A549 (cell line): ENCODE data around the gene CCDC85C. TPM values are rescaled to one million over a fixed set of nuclear protein-coding genes. Genes with fewer than 3 reads are reported as not detected.

Experiments used
- ATAC-seq, 2 experiments: fragments of 200-7000 bp in 1 of 2; fragments of >200 bp in 1 of 2; cut with Nextera tagmentation in 1 of 2; cut with Tn5 transposase in 1 of 2; 3 replicates each; pipeline versions ENCODE4 v1.8.0 to v1.9.1; 2018 to 2020; ENCODE audit warnings: mild to moderate bottlenecking in 1 of 2, moderate library complexity in 1 of 2
- CTCF ChIA-PET: fragments of 300-600 bp; sonication (Branson Sonifier 250); formaldehyde crosslinking; extraction: SDS; loops from one replicate; lab custom pipeline; 2021; ENCODE audit warnings: antibody characterized with exemption, inconsistent platforms; lab: Yijun Ruan, JAX
- POLR2A ChIA-PET: fragments of 350-600 bp; formaldehyde crosslinking; extraction: SDS; loops from one replicate; lab custom pipeline; 2021; ENCODE audit warnings: antibody characterized with exemption, inconsistent platforms; lab: Yijun Ruan, JAX
- DNase-seq, 2 experiments: peaks; one replicate each; pipeline versions ENCODE4 v3.0.0 to v3.0.0-alpha.2; 2011 to 2016; ENCODE audit warnings: low read depth in 1 of 2, low spot score in 1 of 2
- FAIRE-seq: peaks from 2 replicates; lab custom pipeline; 2011; peaks lifted over from hg19 to GRCh38; lab: Jason Lieb, UNC
- H3K27ac ChIP-seq, 2 experiments: fragments of >200 bp; sonication (Bioruptor Twin); formaldehyde crosslinking; 3 replicates each; pipeline ENCODE4 v1.5.1; 2016 to 2017
- H3K4me1 ChIP-seq: fragments of >200 bp; sonication (Bioruptor Twin); formaldehyde crosslinking; 3 replicates; pipeline ENCODE4 v1.6.1; 2016
- H3K4me2 ChIP-seq: fragments of >200 bp; sonication (Bioruptor Twin); formaldehyde crosslinking; 3 replicates; pipeline ENCODE4 v1.6.1; 2016
- H3K4me3 ChIP-seq: fragments of >200 bp; sonication (Bioruptor Twin); formaldehyde crosslinking; 3 replicates; pipeline ENCODE4 v1.5.1; 2016
- H3K9me3 ChIP-seq: fragments of >200 bp; sonication (Bioruptor Twin); formaldehyde crosslinking; 3 replicates; pipeline ENCODE4 v1.6.1; 2016
- CEBPB ChIP-seq, 2 experiments: fragments of >200 bp in 1 of 2; sonication (Bioruptor Twin) in 1 of 2; formaldehyde crosslinking in 1 of 2; IDR thresholded peaks; 2 replicates each; pipeline ENCODE4 v1.6.1; 2012 to 2016
- E2F6 ChIP-seq: IDR thresholded peaks from 2 replicates; pipeline ENCODE4 v1.6.1; 2012; ENCODE audit warnings: low read depth, borderline replicate concordance
- ESRRA ChIP-seq: fragments of 150-350 bp; IDR thresholded peaks from 2 replicates; pipeline ENCODE4 v1.6.1; 2014; ENCODE audit warnings: mild to moderate bottlenecking, low read length, borderline replicate concordance
- HMGXB4 ChIP-seq: fragments of 250-450 bp; sonication (Bioruptor Pico); IDR thresholded peaks from 2 replicates; pipeline ENCODE4 v1.5.0; 2021; ENCODE audit warnings: mild to moderate bottlenecking, moderate library complexity, borderline replicate concordance
- HOXB13 ChIP-seq: fragments of 250-450 bp; sonication (Bioruptor Pico); IDR thresholded peaks from 2 replicates; pipeline ENCODE4 v1.5.0; 2020; ENCODE audit warnings: low read depth, mild to moderate bottlenecking, moderate library complexity
- HOXB5 ChIP-seq: fragments of 250-450 bp; sonication (Bioruptor Pico); IDR thresholded peaks from 2 replicates; pipeline ENCODE4 v1.5.0; 2020; ENCODE audit warnings: mild to moderate bottlenecking, moderate library complexity
- KDM1A ChIP-seq: fragments of 200-600 bp; sonication (generic); IDR thresholded peaks from 2 replicates; pipeline ENCODE4 v1.6.1; 2016; ENCODE audit warnings: low read depth, mild to moderate bottlenecking
- RAD21 ChIP-seq, 2 experiments: fragments of >200 bp in 1 of 2; sonication (Bioruptor Twin) in 1 of 2; formaldehyde crosslinking in 1 of 2; IDR thresholded peaks in 1 of 2; conservative IDR thresholded peaks in 1 of 2; 2 replicates in 1 of 2; 3 replicates in 1 of 2; pipeline ENCODE4 v1.6.1; 2012 to 2018; ENCODE audit warnings: inconsistent platforms in 1 of 2
- SMC3 ChIP-seq: fragments of >200 bp; sonication (Bioruptor Twin); formaldehyde crosslinking; IDR thresholded peaks from 3 replicates; pipeline ENCODE4 v1.6.1; 2018; ENCODE audit warnings: inconsistent platforms
- SREBF2 ChIP-seq: fragments of 450-650 bp; IDR thresholded peaks from 2 replicates; pipeline ENCODE4 v1.6.1; 2014; ENCODE audit warnings: mild to moderate bottlenecking, moderate library complexity
- TFCP2L1 ChIP-seq: fragments of 250-450 bp; sonication (Bioruptor Pico); IDR thresholded peaks from 2 replicates; pipeline ENCODE4 v1.5.0; 2021; ENCODE audit warnings: mild to moderate bottlenecking
- USF2 ChIP-seq: fragments of 450-650 bp; IDR thresholded peaks from 2 replicates; pipeline ENCODE4 v1.6.1; 2014; ENCODE audit warnings: antibody characterized with exemption
- WGBS: methylation state at CpG from one replicate; pipeline ENCODE4 v1.1.6; 2017; ENCODE audit errors: missing lambda C conversion rate; 5-methylcytosine and 5-hydroxymethylcytosine counted together
- polyA plus RNA-seq, 4 experiments: library from polyadenylated mRNA; depleted of rRNA in 3 of 4; stranded (reverse); fragments of >200 nt; fragmentation: RNase III in 1 of 4; extraction: RNeasy Plus Mini Kit Qiagen cat#74134 plus additional on column Dnase treatment in 1 of 4; gene quantifications; 2 replicates in 3 of 4; 3 replicates in 1 of 4; pipeline ENCODE4 v1.2.3, GENCODE V29; 2011 to 2017
- TF ChIP-seq, protein P1 (sequence below): fragments of >200 bp; sonication (Bioruptor Twin); formaldehyde crosslinking; IDR thresholded peaks from 3 replicates; pipeline ENCODE4 v1.5.1; 2016
- TF ChIP-seq, protein P2 (sequence below): IDR thresholded peaks from 2 replicates; pipeline ENCODE4 v1.6.1; 2012
- TF ChIP-seq, protein P3 (sequence below): IDR thresholded peaks from 2 replicates; pipeline ENCODE4 v1.6.1; 2012

Gene CCDC85C
- polyA plus RNA-seq, 2 of the 4 experiments (the other 2 are of a cell fraction) = 11.4 to 31.4 TPM

DNA sequence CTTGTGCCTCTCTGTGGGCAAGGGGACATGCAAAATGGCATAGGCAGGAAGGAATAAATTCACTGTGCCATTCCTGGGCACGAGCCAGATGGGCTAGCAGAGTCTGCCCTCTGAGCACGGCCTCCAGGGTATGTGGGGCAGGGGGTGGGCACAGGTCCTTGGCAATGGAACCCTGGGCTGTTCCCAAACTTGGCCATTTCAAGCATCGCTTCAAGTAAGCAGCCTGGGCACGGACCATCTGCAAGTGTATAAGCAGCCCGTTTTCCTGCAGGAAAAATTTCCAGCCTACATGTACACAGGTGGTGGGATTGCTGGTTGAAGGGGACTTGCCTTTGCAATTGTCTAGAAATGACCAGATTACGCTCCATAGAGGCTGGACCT, 40.3 kb downstream of the CCDC85C start (continued):
- no peak for TF ChIP-seq HMGXB4 (CRISPR knock-in tag)
- no peak for TF ChIP-seq RAD21 (conservative IDR thresholded peaks at IDR 0.05 in 1 of 2, IDR thresholded peaks at IDR 0.05 in 1 of 2)
- no peak for TF ChIP-seq CEBPB (IDR thresholded peaks at IDR 0.05)

DNA sequence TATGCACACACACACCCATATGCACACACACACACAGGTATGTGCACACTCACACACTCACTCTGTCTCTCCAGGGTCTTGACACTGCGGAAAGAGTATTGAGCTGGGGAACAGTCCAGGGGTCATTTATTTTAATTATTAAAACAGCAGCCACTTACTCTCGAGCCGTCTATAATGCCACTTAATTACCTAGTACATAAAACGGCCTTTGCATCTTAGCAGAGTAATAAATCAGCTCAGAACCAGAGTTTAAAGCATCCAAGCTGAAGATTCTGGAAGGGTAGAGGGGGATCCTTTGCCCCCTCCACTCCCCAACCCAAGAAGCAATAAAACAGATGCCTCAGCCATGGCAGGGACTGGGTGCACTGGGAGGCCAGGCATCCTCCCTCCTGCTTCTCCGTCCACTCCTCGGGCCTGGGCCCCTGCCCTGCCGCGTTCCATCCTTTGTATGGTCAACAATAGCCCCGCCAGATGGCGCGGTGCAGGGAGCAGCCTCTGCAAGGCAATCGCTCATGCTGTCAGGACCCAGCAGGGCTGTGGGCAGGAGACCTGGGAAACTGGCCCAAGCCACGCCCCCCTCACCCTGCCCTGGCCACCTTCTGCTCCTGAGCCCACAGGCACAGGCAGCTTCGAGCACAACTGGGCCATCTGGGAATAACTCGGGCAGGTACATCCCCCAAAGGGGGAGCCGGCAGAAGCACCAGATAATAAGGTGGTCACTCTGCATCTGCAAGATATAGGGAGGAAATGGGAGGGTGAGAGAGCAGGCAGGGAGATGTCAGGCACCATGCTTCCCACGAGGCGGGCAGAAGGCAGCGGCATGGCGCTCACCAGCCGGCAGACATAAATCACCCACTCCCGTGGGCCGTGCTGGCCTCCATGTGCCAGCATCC, 40.9 kb downstream of the CCDC85C start:
- Histone ChIP-seq H3K27ac (peak overlapping the region; percentile 37 to 92; a peak in 4 of 6 replicates), H3K4me3 (no peak overlapping the region), H3K9me3 (no peaks in the 10 kb centered on the region), H3K4me2 (peak overlapping the region; percentile 54), H3K4me1 (peaks cover 68% of the 10 kb centered on the region)
- peak; percentile 93 to 98 for ATAC-seq
- DNase-seq = peak; percentile 76 to 86
- peak; percentile 74 for FAIRE-seq
- WGBS = 34% methylated on average over 23 of the region's 23 CpGs
- CTCF ChIA-PET = interaction anchor here (0.7 to 5.8 kb wide), 27 partner anchors 9 to 313 kb away, joined by 3 to 96 read pairs (median 7); partner anchors contain the start of gene CCDC85C
- POLR2A ChIA-PET = no interaction called here
- TF ChIP-seq HOXB13 (CRISPR knock-in tag) (no peak), KDM1A (no peak), RAD21 (conservative IDR thresholded peaks at IDR 0.05 in 1 of 2, IDR thresholded peaks at IDR 0.05 in 1 of 2) (peak; percentile 74 to 81), E2F6 (no peak), SMC3 (peak; percentile 95), USF2 (no peak), ESRRA (no peak), HOXB5 (peak; percentile 100)
- TF ChIP-seq, protein P1, sequence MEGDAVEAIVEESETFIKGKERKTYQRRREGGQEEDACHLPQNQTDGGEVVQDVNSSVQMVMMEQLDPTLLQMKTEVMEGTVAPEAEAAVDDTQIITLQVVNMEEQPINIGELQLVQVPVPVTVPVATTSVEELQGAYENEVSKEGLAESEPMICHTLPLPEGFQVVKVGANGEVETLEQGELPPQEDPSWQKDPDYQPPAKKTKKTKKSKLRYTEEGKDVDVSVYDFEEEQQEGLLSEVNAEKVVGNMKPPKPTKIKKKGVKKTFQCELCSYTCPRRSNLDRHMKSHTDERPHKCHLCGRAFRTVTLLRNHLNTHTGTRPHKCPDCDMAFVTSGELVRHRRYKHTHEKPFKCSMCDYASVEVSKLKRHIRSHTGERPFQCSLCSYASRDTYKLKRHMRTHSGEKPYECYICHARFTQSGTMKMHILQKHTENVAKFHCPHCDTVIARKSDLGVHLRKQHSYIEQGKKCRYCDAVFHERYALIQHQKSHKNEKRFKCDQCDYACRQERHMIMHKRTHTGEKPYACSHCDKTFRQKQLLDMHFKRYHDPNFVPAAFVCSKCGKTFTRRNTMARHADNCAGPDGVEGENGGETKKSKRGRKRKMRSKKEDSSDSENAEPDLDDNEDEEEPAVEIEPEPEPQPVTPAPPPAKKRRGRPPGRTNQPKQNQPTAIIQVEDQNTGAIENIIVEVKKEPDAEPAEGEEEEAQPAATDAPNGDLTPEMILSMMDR = peak; percentile 67
- TF ChIP-seq, protein P2, sequence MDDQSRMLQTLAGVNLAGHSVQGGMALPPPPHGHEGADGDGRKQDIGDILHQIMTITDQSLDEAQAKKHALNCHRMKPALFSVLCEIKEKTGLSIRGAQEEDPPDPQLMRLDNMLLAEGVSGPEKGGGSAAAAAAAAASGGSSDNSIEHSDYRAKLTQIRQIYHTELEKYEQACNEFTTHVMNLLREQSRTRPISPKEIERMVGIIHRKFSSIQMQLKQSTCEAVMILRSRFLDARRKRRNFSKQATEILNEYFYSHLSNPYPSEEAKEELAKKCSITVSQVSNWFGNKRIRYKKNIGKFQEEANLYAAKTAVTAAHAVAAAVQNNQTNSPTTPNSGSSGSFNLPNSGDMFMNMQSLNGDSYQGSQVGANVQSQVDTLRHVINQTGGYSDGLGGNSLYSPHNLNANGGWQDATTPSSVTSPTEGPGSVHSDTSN = peak; percentile 88
- TF ChIP-seq, protein P3, sequence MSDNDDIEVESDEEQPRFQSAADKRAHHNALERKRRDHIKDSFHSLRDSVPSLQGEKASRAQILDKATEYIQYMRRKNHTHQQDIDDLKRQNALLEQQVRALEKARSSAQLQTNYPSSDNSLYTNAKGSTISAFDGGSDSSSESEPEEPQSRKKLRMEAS = peak; percentile 63

- DNase-seq = no peak
- TF ChIP-seq KDM1A = no peak
- TF ChIP-seq TFCP2L1 (CRISPR knock-in tag) = no peak
- no peak for TF ChIP-seq SREBF2
- TF ChIP-seq, all 56 proteins: peak for 0
- peak overlapping the region in 1 of 2 experiments; percentile 92; a peak in 3 of 6 replicates for H3K27ac ChIP-seq
- no peak overlapping the region for H3K4me2 ChIP-seq
- H3K4me1 ChIP-seq = peaks cover 61% of the 10 kb centered on the region
- CTCF ChIA-PET = interaction anchor here (1.0 to 5.8 kb wide), 20 partner anchors 8 to 315 kb away, joined by 3 to 96 read pairs (median 8); partner anchors contain the start of gene CCDC85C
- FAIRE-seq (no peak), ATAC-seq (no peak)
- 91% methylated on average over 10 of the region's 10 CpGs for WGBS
- no peaks in the 10 kb centered on the region for H3K9me3 ChIP-seq
- no peak overlapping the region for H3K4me3 ChIP-seq
- POLR2A ChIA-PET = no interaction called here
Measured at GRCh38 chr14:99561864-99562263, 42.1 kb downstream of the CCDC85C start.
